Measurements from ENCODE around the gene HCN2.
"Not testable (repeated sequence)": the region's sequence is repeated elsewhere in the genome, so short reads cannot be mapped to it uniquely, and the experiment has no call there.

Gene HCN2

GRCh38 chr19:604355-604754 is 14.7 kb downstream of the HCN2 start:
- H3K27ac ChIP-seq = no peak overlapping the region
- no peak for TF ChIP-seq CTCF (conservative IDR thresholded peaks at IDR 0.05)

- H3K27ac ChIP-seq = not testable (repeated sequence)
Observed at GRCh38 chr19:605061-605971, 15.6 kb downstream of the HCN2 start.

GRCh38 chr19:607301-608154 is 17.8 kb downstream of the HCN2 start:
- no peak for TF ChIP-seq CTCF (conservative IDR thresholded peaks at IDR 0.05)
- no peak overlapping the region for H3K27ac ChIP-seq

- no peak overlapping the region for H3K27ac ChIP-seq
- TF ChIP-seq CTCF (conservative IDR thresholded peaks at IDR 0.05) = no peak
Observed at GRCh38 chr19:608155-609003, 18.7 kb downstream of the HCN2 start.

- TF ChIP-seq CTCF (conservative IDR thresholded peaks at IDR 0.05) = no peak
- H3K27ac ChIP-seq = no peak overlapping the region
Observed at GRCh38 chr19:609004-609346, 19.3 kb downstream of the HCN2 start.

- TF ChIP-seq CTCF (conservative IDR thresholded peaks at IDR 0.05) = no peak
- H3K27ac ChIP-seq = no peak overlapping the region
Observed at GRCh38 chr19:610071-610800, 20.6 kb downstream of the HCN2 start.

GRCh38 chr19:610801-611480 is 21.3 kb downstream of the HCN2 start:
- H3K27ac ChIP-seq = no peak overlapping the region
- TF ChIP-seq CTCF (conservative IDR thresholded peaks at IDR 0.05) = no peak
